GM19463 (cell line): Measurements from ENCODE around the gene UBAP1L.
A peak's percentile ranks its signal among the peaks of the same experiment; 100 is the strongest.

Source experiments
- ATAC-seq: cut with Tn5 transposase; IDR thresholded peaks from one replicate; pipeline ENCODE4 v1.9.1; 2021; ENCODE audit warnings: mild to moderate bottlenecking, moderate library complexity; ENCODE audit not compliant: unreplicated experiment

UBAP1L gene

DNA sequence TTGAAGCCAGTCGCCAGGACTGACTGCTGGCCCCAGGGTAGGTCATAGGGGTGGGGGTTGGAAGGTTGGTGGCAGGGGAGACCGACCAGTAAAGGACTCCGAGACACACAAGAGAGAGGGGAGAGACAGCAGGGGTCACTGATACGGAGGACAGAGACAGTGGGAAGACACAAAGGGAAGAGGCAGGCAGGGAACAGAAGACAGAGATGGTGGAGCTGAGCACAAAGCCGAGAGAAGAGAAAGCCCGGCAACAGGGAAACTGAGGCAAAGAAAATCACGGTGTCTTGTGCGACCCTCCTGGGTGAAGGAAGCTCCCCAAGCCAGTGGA lies 47.7 kb downstream of the UBAP1L start:
- ATAC-seq = no peak

DNA sequence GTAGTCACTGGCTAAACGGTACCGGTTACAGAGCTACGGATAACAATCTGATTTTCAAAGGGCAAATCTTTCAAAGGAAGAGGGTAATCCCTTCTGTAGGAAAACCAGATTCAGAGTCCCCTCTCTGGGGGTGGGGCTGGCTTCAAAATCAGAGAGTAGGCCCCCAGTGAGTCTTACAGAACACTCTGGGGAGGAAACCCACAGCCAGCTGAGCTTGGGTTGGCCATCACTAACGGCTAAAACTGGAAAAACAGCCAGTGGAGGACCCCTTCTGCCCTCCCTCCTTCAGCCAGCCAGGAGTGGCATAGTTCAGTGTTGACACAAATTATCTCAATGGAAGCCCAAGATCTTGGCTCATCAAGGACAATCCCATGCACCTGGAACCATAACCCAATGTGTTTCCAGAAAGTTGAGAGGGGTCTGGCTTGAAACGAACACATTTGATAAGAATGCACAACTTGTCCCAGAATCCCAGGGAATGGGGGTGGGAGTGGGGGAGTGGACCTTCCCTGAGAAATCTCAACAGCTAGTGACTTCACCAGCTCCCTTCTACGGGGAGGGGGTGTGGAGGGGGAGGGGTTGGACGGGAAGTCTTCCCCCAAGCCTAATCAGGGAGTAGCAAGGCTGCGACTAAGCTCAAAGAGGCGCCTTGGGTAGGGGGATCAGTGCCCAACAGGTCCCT lies 48.2 kb downstream of the UBAP1L start:
- ATAC-seq = no peak

DNA sequence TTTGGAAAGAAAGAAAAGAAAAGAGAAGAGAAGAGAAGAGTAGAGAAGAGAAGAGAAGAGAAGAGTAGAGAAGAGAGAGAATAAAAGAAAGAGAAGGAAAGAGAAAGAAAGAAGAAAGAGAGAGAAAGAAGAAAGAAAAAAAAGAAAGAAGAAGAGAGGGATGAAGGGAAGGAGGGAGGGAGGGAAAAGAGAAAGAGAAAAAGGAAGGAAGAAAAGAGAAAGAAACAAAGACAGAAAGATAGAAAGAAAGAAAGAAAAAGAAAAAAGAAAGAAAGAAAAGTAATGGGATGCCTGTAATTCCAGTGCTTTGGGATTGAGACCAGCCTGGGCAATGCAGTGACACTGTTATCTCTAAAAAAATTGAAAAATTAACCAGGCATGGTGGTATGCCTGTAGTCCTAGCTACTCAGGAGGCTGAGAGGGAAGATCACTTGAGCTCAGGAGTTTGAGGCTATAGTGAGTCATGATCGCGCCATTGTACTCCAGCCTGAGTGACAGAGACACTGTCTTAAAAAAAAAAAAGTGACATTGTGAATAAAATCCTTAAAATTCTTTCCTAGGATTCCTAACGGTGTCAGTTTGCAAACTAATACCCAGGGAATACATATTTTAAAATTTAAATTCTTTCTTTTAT lies 48.9 kb downstream of the UBAP1L start:
- ATAC-seq = no peak

DNA sequence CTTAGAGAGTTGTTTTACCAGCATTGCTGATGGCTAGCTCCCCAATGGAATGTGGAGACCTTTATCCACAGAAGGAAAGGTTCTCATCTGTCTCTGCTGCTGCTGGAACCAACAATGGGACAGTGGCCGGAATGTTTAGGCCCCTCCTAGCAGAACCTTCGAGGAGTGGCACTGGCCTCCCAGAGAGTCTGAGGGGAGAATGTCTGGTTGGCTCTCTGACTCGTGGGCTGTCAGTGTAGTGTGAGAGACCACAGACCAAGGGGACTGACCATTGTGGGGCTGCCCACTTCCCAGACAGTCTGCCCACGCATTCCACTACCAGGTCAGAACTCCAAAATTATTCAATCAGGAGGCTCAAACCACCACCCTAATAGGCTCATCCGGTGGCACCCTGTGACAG lies 52.3 kb downstream of the UBAP1L start:
- no peak for ATAC-seq

DNA sequence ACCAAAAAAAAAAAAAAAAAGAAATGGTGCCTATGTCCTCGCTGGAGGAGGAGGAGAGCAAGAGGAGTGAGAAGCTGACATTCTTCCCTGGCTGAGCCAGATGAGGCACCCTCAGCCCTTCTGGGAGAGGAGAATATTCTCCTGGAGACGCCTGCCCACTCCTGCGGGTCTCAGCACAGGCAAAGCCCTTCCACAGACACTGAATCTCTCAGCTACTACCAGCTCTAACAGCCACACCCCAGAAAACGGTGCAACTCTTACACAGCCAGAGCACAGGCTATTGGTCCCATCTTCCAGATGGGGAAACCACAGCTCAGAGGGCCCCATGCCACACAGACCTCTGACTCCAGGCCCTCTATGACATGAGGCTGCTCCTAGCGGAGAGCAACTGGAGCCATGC lies 52.9 kb downstream of the UBAP1L start:
- no peak for ATAC-seq

DNA sequence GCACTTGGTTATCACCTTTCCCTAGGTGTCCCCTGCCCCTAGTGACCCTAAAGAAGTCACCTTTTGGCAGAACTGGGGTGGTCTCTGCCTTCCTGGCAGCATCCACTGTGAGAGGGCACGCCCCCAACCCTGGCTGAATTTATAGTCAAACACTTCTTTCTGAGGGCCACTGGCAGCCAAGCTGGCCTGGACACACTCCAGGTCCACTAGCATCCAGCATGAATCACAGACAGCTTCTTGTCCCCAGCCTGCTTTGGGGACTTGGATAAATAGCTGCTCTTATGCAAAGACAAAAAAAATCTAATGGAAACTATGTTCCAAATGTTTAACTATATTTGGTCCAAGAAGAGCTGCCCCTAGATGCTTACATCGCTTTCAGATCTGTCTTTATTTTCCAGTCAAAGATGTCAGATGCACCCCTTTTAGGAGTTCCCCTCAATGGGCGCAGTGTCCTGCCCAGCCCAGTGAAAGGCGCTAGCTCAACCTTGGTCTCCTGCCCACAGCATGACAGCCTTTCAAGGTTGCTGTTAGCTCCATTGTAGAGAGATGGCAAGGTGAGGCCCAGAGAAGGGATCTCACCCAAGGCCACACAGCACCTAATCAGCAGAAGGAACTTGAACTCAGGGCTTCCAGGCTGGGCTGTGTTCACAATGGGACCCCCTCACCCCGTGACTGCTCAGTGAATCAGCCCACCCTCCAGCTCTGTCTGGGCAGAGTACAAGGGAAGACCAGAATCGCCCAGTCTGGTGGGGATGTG lies 54.2 kb downstream of the UBAP1L start:
- no peak for ATAC-seq

DNA sequence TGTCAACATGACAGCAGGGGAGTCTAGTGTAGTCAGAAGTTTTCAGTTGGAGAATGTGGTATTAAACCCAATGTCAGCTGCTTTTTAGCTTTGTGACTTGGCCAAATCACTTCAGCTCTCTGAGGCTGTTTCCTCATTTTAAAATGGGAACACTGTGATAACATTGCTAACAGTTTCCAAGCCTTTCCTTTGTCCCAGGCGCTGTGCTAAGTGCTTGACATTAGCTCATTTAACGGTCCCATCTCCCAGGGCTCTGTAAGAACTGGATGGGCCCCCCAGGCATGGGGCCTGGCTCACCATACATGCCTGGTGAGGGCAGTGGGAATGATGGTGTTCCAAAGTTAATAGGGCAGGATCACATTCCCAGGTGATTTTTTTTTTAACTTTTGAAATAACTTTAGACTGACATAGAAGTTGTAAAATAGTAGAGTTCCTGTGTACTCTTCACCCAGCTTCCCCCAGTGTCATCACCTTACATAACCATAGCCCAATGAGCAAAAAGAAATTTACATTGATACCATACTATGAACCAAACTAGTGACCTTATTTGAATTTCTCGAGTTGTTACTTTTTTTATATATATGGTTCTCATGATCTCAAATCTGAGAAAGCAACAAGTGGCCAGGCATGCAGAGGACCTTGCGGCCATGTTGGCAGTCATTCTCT lies 54.9 kb downstream of the UBAP1L start:
- no peak for ATAC-seq

DNA sequence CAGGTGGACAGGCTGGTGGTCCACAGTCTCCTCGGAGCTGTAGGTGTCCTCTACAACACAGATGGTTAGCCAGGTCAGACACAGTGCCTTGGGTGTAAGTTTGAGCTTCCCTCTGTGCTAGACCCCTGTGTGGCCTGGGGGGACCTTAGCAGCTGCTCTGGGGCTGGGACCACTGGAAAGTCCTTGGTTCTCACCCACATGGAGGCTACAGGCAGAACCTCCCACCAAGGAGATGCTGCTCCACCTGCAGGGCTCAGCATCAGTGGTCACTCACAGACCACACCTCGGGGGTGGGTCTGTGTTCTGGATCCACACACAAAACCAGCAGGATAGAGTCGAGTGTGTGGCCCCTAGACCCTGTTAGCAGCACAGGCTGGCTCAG lies 55.6 kb downstream of the UBAP1L start:
- no peak for ATAC-seq

DNA sequence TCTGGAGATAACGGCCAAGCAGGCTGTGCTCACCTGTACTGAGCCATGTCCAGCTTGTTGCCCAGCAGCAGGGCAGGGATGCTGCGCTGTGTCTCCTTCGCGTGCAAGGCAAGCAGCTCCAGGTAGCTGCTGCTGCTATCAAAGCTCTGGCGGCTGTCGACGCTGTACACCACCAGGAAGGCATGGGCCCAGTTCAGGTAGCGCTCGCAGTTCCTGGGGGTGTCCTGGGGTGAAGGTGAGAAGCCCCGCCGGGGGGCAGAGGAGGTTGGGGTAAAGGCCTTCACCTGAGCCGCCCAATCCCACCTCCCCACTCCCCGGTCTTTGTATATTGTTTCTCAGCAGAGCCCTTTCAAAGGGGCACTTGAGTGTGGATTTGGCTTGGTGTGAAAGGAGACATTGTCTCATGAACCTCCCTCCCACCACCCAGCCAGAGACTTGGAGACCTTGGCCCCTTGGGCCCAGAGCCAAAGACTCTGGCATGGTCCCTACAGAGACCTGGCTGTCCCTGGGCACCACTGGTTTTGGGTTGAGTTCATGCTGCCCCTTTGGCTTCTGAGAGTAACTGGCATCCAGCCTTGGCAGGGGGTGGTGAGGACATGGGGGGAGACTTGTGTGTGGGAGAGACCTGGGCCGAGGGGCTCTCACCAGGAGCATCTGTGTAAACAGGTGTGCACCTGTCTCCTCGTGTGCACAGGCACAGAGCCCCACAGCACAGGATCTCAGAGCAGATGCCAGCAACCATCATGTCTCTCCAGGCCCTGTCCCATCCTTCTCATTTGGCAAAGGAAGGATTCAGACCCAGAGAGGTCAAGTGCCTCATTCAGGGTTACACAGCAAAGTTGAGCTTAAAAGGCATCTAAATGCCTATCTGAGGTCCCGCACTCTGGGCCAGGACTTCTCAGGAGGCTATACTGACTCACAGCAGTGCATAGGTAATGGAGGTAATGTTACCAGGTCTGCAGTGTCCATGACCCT lies 56.3 kb downstream of the UBAP1L start:
- ATAC-seq = no peak

DNA sequence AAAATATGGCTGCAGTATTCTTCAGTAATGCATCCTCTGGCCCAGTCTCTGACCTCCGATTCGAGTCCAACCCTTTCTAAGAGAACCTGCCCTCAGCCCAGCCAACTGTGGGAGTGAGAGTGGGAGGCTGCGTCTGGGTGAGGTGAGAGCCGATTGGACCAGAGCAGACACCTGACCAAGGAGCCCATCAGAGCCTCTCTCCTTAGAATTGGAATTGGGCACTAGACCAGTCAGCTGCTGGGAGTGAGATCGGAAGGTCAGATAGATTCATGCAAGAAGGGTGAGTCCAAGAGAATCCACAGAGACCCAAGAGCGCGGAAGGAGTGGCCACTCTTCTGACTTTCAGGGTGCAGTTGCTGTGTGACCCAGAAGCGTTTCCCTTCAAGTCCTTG lies 57.5 kb downstream of the UBAP1L start:
- no peak for ATAC-seq

DNA sequence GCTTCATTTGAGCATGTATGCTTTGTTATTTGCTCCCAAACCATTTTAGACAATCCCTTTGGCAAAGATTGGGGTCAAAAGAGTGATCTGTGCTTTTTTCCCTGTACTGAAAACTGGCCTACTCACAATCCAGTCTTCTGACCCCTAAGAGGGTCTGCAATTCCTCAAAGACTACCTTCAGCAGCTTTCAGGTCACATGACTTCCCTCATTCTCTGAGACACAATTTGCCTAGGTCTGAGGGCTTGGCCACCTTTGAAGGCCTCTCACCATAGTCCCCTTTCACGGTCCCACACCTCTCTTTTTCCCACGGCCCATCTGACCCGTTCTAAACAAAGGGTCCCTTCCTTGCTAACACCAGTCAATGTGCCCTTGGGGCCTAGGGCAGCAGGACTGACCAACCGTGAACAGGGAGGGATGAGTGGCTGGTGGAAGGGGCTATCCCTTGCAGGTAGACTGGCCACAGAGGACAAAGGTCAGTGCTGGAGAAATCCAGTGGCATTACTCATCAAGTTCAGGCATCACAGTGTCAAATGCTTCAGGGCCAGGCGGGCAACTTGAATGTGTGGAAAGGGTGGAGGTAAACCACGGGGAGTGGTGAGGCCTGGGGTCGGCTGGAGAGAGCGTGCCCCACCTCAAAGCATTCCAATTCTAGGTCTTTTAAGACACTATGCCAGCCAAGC lies 58.0 kb downstream of the UBAP1L start:
- no peak for ATAC-seq

DNA sequence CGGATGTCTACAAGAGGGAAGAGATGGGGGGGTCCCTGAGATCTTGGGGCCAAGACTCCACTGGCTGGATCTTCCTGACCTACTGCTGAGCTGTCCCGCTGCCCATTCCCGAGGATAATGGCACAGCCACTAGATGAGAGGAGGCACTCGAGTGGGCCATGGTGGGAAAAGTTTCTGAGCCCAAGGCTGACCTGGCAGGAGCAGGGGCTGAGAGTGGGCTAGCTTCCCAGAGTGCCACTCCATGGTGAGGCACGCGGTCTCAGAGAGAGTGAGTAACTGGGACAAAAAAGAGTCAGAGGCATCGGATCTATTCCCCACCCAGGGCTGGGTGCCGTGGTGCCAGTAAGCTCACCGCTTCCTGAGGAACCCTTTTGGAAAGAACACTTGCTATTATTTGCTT lies 58.9 kb downstream of the UBAP1L start:
- no peak for ATAC-seq

DNA sequence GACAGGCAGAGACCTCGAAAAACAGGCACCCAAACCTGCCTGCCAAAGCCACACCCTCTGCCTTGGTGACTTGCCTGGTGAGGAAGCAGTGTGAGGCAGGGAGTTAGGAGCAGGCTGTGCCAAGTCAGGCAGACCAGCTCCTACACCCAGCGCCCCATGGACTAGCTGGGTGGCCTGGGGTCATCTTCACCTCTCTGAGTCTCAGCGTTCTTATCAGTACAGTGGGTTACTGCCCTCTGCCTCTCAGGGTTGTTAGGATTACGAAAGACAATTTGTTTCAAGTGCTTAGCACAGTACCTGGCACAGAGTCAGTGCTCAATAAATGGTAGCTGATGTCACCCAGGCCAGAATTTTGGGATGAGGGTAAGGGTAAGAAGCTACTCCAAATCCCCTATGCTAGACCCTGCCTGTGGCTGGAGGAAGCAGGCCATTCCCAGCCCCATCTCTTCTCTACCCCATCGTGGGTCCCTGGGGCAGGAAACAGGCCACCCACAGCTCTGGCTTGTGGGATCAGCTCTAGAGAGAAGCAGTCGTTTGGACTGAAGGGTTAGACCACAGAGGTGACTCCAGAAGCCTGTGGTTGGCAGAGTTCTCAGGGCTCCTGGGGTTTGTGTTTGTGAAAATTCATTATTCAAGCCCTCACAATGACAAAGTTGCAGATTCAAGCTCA lies 59.7 kb downstream of the UBAP1L start:
- no peak for ATAC-seq

DNA sequence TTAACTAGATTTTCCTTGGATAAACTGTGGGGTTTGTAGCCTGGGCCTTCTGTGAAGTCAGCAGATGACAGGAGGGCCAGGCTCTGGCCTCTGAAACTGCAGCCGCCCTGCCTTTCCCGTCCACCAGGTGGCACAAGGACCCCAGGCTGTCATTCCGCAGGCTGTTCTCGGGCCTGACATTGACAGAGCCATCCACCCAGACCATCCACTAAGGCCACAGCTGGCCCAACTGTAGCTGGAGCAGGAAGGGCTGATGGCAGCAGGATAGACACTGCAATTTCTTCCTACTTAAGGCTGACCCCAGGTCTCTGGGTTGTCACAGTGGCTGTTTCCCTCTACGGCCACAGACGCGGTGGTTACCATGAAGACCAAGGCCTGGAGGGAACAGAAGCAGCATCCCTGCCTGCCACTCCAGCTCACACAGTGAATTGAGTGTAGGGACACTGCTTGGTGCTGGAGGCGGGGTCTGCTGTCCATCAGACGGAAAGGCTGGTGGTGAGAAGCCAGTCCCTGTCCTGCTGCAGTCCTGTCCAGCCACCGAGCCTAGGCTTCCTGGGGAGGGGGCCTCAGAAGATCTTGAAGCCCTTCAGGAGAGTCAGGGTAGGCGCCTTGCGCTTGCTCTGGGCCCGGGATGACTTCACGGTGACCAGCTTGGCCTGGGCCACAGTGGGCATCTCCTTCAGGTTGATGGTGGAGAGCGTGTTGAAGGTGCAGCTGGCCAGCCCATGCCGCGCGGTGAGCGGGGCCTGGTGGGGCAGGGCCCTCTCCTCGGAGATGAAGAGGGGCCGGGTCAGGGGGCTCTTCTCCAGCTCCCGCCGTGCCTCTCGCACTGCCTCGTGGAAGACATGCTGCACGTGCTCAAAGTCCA lies 60.4 kb downstream of the UBAP1L start:
- ATAC-seq = peak; percentile 47

DNA sequence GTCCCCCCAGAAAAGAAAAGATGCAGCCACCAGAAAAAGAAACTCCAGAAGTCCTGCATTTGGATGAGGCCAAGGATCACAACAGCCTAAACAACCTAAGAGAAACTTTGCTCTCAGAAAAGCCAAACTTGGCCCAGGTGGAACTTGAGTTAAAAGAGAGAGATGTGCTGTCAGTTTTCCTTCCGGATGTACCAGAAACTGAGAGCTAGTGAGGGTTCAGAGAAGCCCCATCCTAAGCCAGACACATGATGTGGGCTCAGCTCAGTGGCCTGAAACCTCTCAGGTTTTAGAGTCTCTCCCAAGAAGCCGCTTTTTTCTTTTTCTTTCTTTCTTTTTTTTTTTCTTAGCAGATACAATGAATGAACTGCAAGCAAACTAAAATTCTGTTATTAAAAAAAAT lies 62.0 kb downstream of the UBAP1L start:
- no peak for ATAC-seq

DNA sequence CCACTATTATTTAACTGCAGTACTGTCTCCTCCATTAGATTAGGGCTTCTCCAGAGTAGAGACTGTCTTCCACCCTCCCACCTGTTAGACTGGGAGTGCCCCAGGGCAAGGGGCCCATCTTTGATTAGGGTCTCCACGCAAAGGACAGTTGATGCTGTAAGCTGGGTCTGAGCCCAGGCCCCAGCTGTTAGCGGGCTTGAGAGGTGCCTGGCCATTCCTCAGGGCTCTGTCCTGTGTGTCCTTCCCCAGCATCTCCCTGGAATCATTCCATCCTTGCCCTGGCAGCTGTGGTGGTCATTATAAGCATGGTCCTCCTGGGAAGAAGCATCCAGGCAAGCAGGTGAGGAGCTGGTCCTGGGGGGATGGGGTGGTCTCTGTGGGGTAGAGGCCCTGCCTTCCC lies 63.7 kb downstream of the UBAP1L start:
- no peak for ATAC-seq

DNA sequence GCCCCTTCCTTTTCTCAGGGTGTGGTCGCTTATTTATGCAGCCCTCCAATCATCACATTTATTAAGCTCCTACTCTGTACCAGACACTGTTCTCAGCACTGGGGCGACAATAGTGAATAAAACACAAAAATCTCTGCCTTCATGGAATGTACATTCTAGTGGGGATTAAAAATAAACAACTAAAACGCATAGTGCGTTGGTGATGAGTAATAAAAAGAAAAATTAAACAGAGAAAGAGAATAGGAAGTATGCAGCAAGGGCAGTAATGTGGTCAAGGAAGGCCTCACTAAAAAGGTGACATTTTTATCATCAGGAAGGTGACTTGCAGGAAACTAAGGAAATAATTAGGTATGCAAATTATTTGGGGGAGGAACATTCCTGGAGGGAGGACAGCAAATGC lies 64.7 kb downstream of the UBAP1L start:
- no peak for ATAC-seq

DNA sequence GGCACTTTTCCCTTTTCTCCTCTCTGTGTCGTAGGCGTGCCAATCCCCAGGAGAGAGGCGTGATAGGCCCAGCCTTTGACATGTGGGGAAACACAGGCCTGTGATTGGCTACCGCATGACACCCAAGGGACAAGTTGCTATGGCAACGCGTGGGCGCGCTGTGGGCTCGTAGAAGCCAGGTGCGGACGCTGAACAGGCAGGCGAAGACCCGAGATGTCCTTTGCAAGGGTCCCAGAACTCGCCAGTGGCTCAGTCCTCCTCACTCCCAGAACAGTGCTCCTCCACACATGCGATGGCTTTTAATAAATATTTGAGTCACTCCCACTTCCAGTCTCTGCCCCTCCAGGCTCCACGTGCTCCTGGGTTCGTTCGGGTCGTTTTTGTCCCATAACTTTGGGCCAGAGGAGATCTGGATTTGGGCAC lies 65.6 kb downstream of the UBAP1L start:
- peak; percentile 95 for ATAC-seq

DNA sequence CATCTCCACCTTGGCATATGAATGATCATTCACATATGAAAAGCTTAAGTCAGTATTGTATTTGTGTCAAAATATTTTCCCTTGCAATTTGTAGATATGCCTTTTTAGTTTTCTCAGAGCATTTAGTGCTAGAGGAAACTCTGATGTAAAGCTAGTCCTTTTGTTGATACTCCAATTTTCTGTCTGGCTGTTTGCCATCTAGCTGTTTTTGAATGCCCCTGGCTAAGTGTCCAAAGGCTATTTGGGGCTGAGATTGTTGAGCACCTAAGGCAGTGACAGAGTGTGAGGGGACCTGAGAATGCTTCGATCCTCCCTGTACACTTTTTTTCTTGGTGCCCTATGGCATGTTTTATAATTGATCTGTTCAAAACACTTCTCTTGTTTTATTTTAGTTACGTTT lies 66.8 kb downstream of the UBAP1L start:
- ATAC-seq = no peak
